CD4-positive, alpha-beta T cell (primary cell): ENCODE measurements around the gene JAK3. TPM values are rescaled to one million over a fixed set of nuclear protein-coding genes. Genes with fewer than 3 reads are reported as not detected.

Source experiments
- ATAC-seq: fragments of 200-7000 bp; cut with Tn5 transposase; one replicate; pipeline ENCODE4 v1.10.0; 2022; ENCODE audit warnings: mild to moderate bottlenecking; ENCODE audit not compliant: poor library complexity
- CTCF ChIA-PET: fragments of 350-600 bp; sonication (Branson Sonifier 250); formaldehyde crosslinking; loops from one replicate; lab custom pipeline; 2021; ENCODE audit warnings: antibody characterized with exemption, inconsistent platforms; lab: Charles Lee
- POLR2A ChIA-PET: fragments of 350-600 bp; sonication (Branson Sonifier 250); formaldehyde crosslinking; loops from one replicate; lab custom pipeline; 2021; ENCODE audit warnings: antibody characterized with exemption, inconsistent platforms; lab: Charles Lee
- DNase-seq, 14 experiments: peaks; one replicate each; pipeline ENCODE4 v3.0.0-alpha.2; 2013 to 2020; ENCODE audit warnings: mixed read lengths in 2 of 14
- H3K27ac ChIP-seq, 2 donors: one replicate each; pipeline versions ENCODE4 v1.5.1 to v1.7.0; 2013; ENCODE audit warnings: low read length in 2 of 2, low read depth in 1 of 2, mild to moderate bottlenecking in 1 of 2
- H3K27me3 ChIP-seq, 2 experiments: 1 replicate in 1 of 2; 2 replicates in 1 of 2; pipeline versions ENCODE4 v1.6.1 to v1.7.0; 2013; ENCODE audit warnings: low read length in 2 of 2, control low read depth in 1 of 2, mild to moderate bottlenecking in 1 of 2, moderate library complexity in 1 of 2; ENCODE audit not compliant: insufficient read depth in 2 of 2, control insufficient read depth in 1 of 2
- H3K36me3 ChIP-seq: one replicate; pipeline ENCODE4 v1.6.1; 2013; ENCODE audit warnings: low read length, control low read depth; ENCODE audit not compliant: insufficient read depth
- H3K4me1 ChIP-seq: one replicate; pipeline ENCODE4 v1.6.1; 2013; ENCODE audit warnings: low read length, control low read depth; ENCODE audit not compliant: insufficient read depth
- H3K4me3 ChIP-seq: one replicate; pipeline ENCODE4 v1.5.1; 2013; ENCODE audit warnings: mild to moderate bottlenecking, low read length, moderate library complexity
- H3K9me3 ChIP-seq, 2 experiments: 1 replicate in 1 of 2; 2 replicates in 1 of 2; pipeline versions ENCODE4 v1.6.1 to v1.7.0; 2013; ENCODE audit warnings: low read length in 2 of 2, mild to moderate bottlenecking in 2 of 2, control low read depth in 1 of 2, moderate library complexity in 1 of 2; ENCODE audit not compliant: control insufficient read depth in 1 of 2, insufficient read depth in 1 of 2
- H3K27ac Mint-ChIP-seq: one replicate; pipeline ENCODE4 v1.8.0; 2020; ENCODE audit warnings: mixed read lengths
- H3K27me3 Mint-ChIP-seq: one replicate; pipeline ENCODE4 v1.8.0; 2021; ENCODE audit warnings: mixed read lengths
- H3K36me3 Mint-ChIP-seq: one replicate; pipeline ENCODE4 v1.8.0; 2021; ENCODE audit warnings: low read depth, mixed read lengths
- H3K4me1 Mint-ChIP-seq: one replicate; pipeline ENCODE4 v1.8.0; 2021; ENCODE audit warnings: low read depth, mixed read lengths
- H3K4me3 Mint-ChIP-seq: one replicate; pipeline ENCODE4 v1.8.0; 2020; ENCODE audit warnings: mild to moderate bottlenecking, mixed read lengths
- H3K9me3 Mint-ChIP-seq: one replicate; pipeline ENCODE4 v1.8.0; 2020; ENCODE audit warnings: mixed read lengths
- CTCF ChIP-seq: fragments of 200-600 bp; IDR thresholded peaks from one replicate; pipeline ENCODE4 v1.8.0; 2022; ENCODE audit warnings: antibody characterized with exemption, mild to moderate bottlenecking
- intact Hi-C, 2 experiments: fragments of 100-400 bp; cut with DNase I in 1 of 2; cut with micrococcal nuclease in 1 of 2; formaldehyde crosslinking; loops; one replicate each; pipeline versions ENCODE4 v1.15.1 to v1.9.0; 2023 to 2025; cut with DNase I, micrococcal nuclease
- total RNA-seq, 174 experiments: library from RNA in 2 of 174; stranded (reverse) in 2 of 174; gene quantifications; one replicate each; pipeline ENCODE4 v1.2.3 and lab custom pipeline; 2021 to 2026

Gene JAK3
- total RNA-seq, 2 experiments from 2014 or later = 120 to 121 TPM

GRCh38 chr19:17846146-17846545 lies 1.6 kb downstream of the JAK3 start:
- Mint-ChIP-seq H3K4me1 (peaks cover 65% of the 10 kb centered on the region), H3K36me3 (peaks cover 55% of the 10 kb centered on the region), H3K27me3 (no peaks in the 10 kb centered on the region), H3K27ac (peak overlapping the region; percentile 94), H3K4me3 (peak overlapping the region; percentile 99), H3K9me3 (no peaks in the 10 kb centered on the region)
- Histone ChIP-seq H3K4me3 (peak overlapping the region; percentile 65), H3K27me3 (no peaks in the 10 kb centered on the region), H3K27ac (peak overlapping the region; percentile 90 to 98), H3K36me3 (peaks cover 34% of the 10 kb centered on the region), H3K9me3 (no peaks in the 10 kb centered on the region), H3K4me1 (peaks cover 90% of the 10 kb centered on the region)
- POLR2A ChIA-PET = interaction anchor here (1.2 to 6.9 kb wide), 7 partner anchors 11 to 87 kb away, joined by 4 to 75 read pairs (median 9); partner anchors contain the start of genes CCDC124 and RPL18A
- no peak for TF ChIP-seq CTCF
- CTCF ChIA-PET = interaction anchor here (1.0 to 3.6 kb wide), 4 partner anchors 9 to 86 kb away, joined by 4 to 12 read pairs (median 9); partner anchors contain the start of genes CCDC124, RPL18A and SLC5A5
- intact Hi-C loops = no loop called here
- no peak for ATAC-seq
- peak in 10 of 14 experiments; percentile 17 to 83 (median 33) for DNase-seq

- CTCF ChIA-PET = interaction anchor here (1.0 kb wide), 1 partner anchor 11 kb away, joined by 5 read pairs; no protein-coding TSS in a partner anchor
Observed at GRCh38 chr19:17843908-17844490, 3.8 kb downstream of the JAK3 start.

GRCh38 chr19:17843292-17843827 lies 4.4 kb downstream of the JAK3 start:
- Histone ChIP-seq H3K4me1 (peaks cover 69% of the 10 kb centered on the region), H3K27me3 (no peaks in the 10 kb centered on the region), H3K4me3 (no peak overlapping the region), H3K36me3 (peaks cover 59% of the 10 kb centered on the region), H3K9me3 (no peaks in the 10 kb centered on the region), H3K27ac (peak overlapping the region in 1 of 2 donors; percentile 8)
- intact Hi-C loops = no loop called here
- H3K27ac Mint-ChIP-seq = peak overlapping the region; percentile 94
- peak overlapping the region; percentile 65 for H3K4me3 Mint-ChIP-seq
- peaks cover 80% of the 10 kb centered on the region for H3K36me3 Mint-ChIP-seq
- no peaks in the 10 kb centered on the region for H3K9me3 Mint-ChIP-seq
- no peaks in the 10 kb centered on the region for H3K27me3 Mint-ChIP-seq
- no peak for ATAC-seq
- peaks cover 42% of the 10 kb centered on the region for H3K4me1 Mint-ChIP-seq
- CTCF ChIA-PET = interaction anchor here (1.0 kb wide), 1 partner anchor 12 kb away, joined by 5 read pairs; no protein-coding TSS in a partner anchor
- POLR2A ChIA-PET = interaction anchor here (1.2 kb wide), 1 partner anchor 16 kb away, joined by 6 read pairs; the partner anchor contains the start of gene RPL18A
- no peak for DNase-seq
- TF ChIP-seq CTCF = no peak

More at GRCh38 chr19:17843908-17844490, 3.8 kb downstream of the JAK3 start:
- Histone ChIP-seq H3K4me3 (no peak overlapping the region), H3K9me3 (no peaks in the 10 kb centered on the region), H3K36me3 (peaks cover 54% of the 10 kb centered on the region), H3K4me1 (peaks cover 75% of the 10 kb centered on the region), H3K27ac (peak overlapping the region in 1 of 2 donors; percentile 8), H3K27me3 (no peaks in the 10 kb centered on the region)
- ATAC-seq = no peak
- H3K4me1 Mint-ChIP-seq = peaks cover 48% of the 10 kb centered on the region
- no peak for TF ChIP-seq CTCF
- H3K4me3 Mint-ChIP-seq = peak overlapping the region; percentile 99
- peaks cover 74% of the 10 kb centered on the region for H3K36me3 Mint-ChIP-seq
- peak overlapping the region; percentile 94 for H3K27ac Mint-ChIP-seq
- POLR2A ChIA-PET = no interaction called here
- intact Hi-C loops = no loop called here
- no peak for DNase-seq
- no peaks in the 10 kb centered on the region for H3K27me3 Mint-ChIP-seq
- no peaks in the 10 kb centered on the region for H3K9me3 Mint-ChIP-seq
